IMR-90 (cell line): ENCODE data around the gene SLC7A6. TPM values are rescaled to one million over a fixed set of nuclear protein-coding genes. Genes with fewer than 3 reads are reported as not detected.

Source experiments
- ATAC-seq: fragments of 200-7000 bp; cut with Tn5 transposase; 2 replicates; pipeline ENCODE4 v1.9.1; 2020; ENCODE audit warnings: low read depth, mild to moderate bottlenecking, moderate library complexity
- BruUV-seq: library from RNA; stranded (reverse); fragments of 400-500 nt; replicated peaks from 2 replicates; lab custom pipeline; 2021; lab: Mats Ljungman, UMichigan
- CTCF ChIA-PET: fragments of 300-600 bp; formaldehyde crosslinking; extraction: SDS; loops from one replicate; lab custom pipeline; 2021; ENCODE audit warnings: antibody characterized with exemption; lab: Yijun Ruan, JAX
- POLR2A ChIA-PET: fragments of 300-600 bp; sonication (Branson Sonifier 250); formaldehyde crosslinking; loops from one replicate; lab custom pipeline; 2022; ENCODE audit warnings: antibody characterized with exemption; ENCODE audit not compliant: unreplicated experiment; lab: Charles Lee
- DNase-seq: peaks from one replicate; pipeline ENCODE4 v3.0.0; 2013
- H2AFZ ChIP-seq: replicated peaks from 2 replicates; pipeline ENCODE3; 2013; ENCODE audit warnings: low read length, mild to moderate bottlenecking; ENCODE audit not compliant: poor library complexity
- H2AK5ac ChIP-seq: 2 replicates; pipeline ENCODE4 v1.6.1; 2013; ENCODE audit warnings: low read depth, low read length, inconsistent platforms
- H2AK9ac ChIP-seq: replicated peaks from 2 replicates; pipeline ENCODE3; 2013; ENCODE audit warnings: mild to moderate bottlenecking, low read depth, low read length, moderate library complexity; ENCODE audit not compliant: poor library complexity
- H2BK120ac ChIP-seq: 2 replicates; pipeline ENCODE4 v1.6.1; 2013; ENCODE audit warnings: low read depth, low read length, inconsistent platforms
- H2BK15ac ChIP-seq: 3 replicates; pipeline ENCODE4 v1.6.1; 2013; ENCODE audit warnings: low read depth, low read length, inconsistent platforms
- H2BK20ac ChIP-seq: 2 replicates; pipeline ENCODE4 v1.6.1; 2013; ENCODE audit warnings: low read depth, mild to moderate bottlenecking, inconsistent platforms, low read length, moderate library complexity
- H2BK5ac ChIP-seq: 2 replicates; pipeline ENCODE4 v1.6.1; 2013; ENCODE audit warnings: mild to moderate bottlenecking, low read depth, low read length, inconsistent platforms; ENCODE audit not compliant: poor library complexity, severe bottlenecking
- H3K14ac ChIP-seq: replicated peaks from 2 replicates; pipeline ENCODE4 v1.6.1; 2013; ENCODE audit warnings: low read depth, low read length, inconsistent platforms
- H3K18ac ChIP-seq: 2 replicates; pipeline ENCODE4 v1.6.1; 2013; ENCODE audit warnings: low read depth, low read length, control low read depth
- H3K23ac ChIP-seq: 2 replicates; pipeline ENCODE4 v1.6.1; 2013; ENCODE audit warnings: low read depth, low read length, inconsistent platforms
- H3K27ac ChIP-seq: 2 replicates; pipeline ENCODE4 v1.5.1; 2013; ENCODE audit warnings: mild to moderate bottlenecking, control low read depth, low read length; ENCODE audit not compliant: insufficient read depth
- H3K27me3 ChIP-seq: 2 replicates; pipeline ENCODE4 v1.6.1; 2013; ENCODE audit warnings: low read length; ENCODE audit not compliant: control insufficient read depth, insufficient read depth
- H3K36me3 ChIP-seq: 2 replicates; pipeline ENCODE4 v1.6.1; 2013; ENCODE audit warnings: low read length, mixed read lengths; ENCODE audit not compliant: control insufficient read depth, insufficient read depth
- H3K4ac ChIP-seq: 2 replicates; pipeline ENCODE4 v1.6.1; 2013; ENCODE audit warnings: low read depth, low read length, inconsistent platforms
- H3K4me1 ChIP-seq: 2 replicates; pipeline ENCODE4 v1.6.1; 2013; ENCODE audit warnings: low read length, mixed read lengths; ENCODE audit not compliant: control insufficient read depth, insufficient read depth
- H3K4me2 ChIP-seq: 2 replicates; pipeline ENCODE4 v1.6.1; 2013; ENCODE audit warnings: low read depth, mild to moderate bottlenecking, control low read depth, low read length, moderate library complexity
- H3K4me3 ChIP-seq: 2 replicates; pipeline ENCODE4 v1.5.1; 2013; ENCODE audit warnings: low read depth, mild to moderate bottlenecking, control low read depth, low read length, moderate library complexity; ENCODE audit not compliant: insufficient read depth
- H3K56ac ChIP-seq: 2 replicates; pipeline ENCODE4 v1.6.1; 2013; ENCODE audit warnings: low read length, inconsistent platforms; ENCODE audit not compliant: insufficient read depth; ENCODE audit errors: extremely low read depth
- H3K79me1 ChIP-seq, 2 experiments: 2 replicates each; pipeline ENCODE4 v1.6.1; 2013; ENCODE audit warnings: low read length in 2 of 2, inconsistent platforms in 1 of 2, low read depth in 1 of 2
- H3K9ac ChIP-seq: 2 replicates; pipeline ENCODE4 v1.6.1; 2013; ENCODE audit warnings: low read depth, low read length, control low read depth
- H3K9me1 ChIP-seq: 2 replicates; pipeline ENCODE4 v1.6.1; 2013; ENCODE audit warnings: low read length, inconsistent platforms; ENCODE audit not compliant: insufficient read depth
- H3K9me3 ChIP-seq: 2 replicates; pipeline ENCODE4 v1.6.1; 2013; ENCODE audit warnings: low read length; ENCODE audit not compliant: control insufficient read depth, insufficient read depth
- H4K20me1 ChIP-seq: 2 replicates; pipeline ENCODE4 v1.6.1; 2013; ENCODE audit warnings: low read length, inconsistent platforms; ENCODE audit not compliant: insufficient read depth
- H4K5ac ChIP-seq: 2 replicates; pipeline ENCODE4 v1.6.1; 2013; ENCODE audit warnings: mild to moderate bottlenecking, low read depth, low read length, control low read depth
- H4K8ac ChIP-seq, 2 experiments: 2 replicates each; pipeline ENCODE4 v1.6.1; 2013; ENCODE audit warnings: low read depth in 2 of 2, low read length in 2 of 2, control low read depth in 1 of 2, inconsistent platforms in 1 of 2
- H4K91ac ChIP-seq: 2 replicates; pipeline ENCODE4 v1.6.1; 2013; ENCODE audit warnings: low read depth, low read length, inconsistent platforms; ENCODE audit not compliant: insufficient read depth
- BHLHE40 ChIP-seq: fragments of 150-350 bp; IDR thresholded peaks from 2 replicates; pipeline ENCODE4 v1.6.1; 2016; ENCODE audit warnings: mild to moderate bottlenecking, low read depth, low read length
- CEBPB ChIP-seq: IDR thresholded peaks from 2 replicates; pipeline ENCODE4 v1.6.1; 2012; ENCODE audit warnings: low read depth, low read length, improper control_type of control experiment
- CHD1 ChIP-seq: IDR thresholded peaks from 2 replicates; pipeline ENCODE4 v1.6.1; 2012; ENCODE audit warnings: low read depth, low read length, improper control_type of control experiment
- MAFK ChIP-seq: IDR thresholded peaks from 2 replicates; pipeline ENCODE4 v1.6.1; 2012; ENCODE audit warnings: low read depth, low read length, improper control_type of control experiment
- NFE2L2 ChIP-seq: fragments of 150-350 bp; IDR thresholded peaks from 2 replicates; pipeline ENCODE4 v1.6.1; 2016; ENCODE audit warnings: low read depth, mild to moderate bottlenecking, low read length
- POLR2A ChIP-seq: IDR thresholded peaks from 2 replicates; pipeline ENCODE4 v1.6.1; 2012; ENCODE audit warnings: mild to moderate bottlenecking, low read depth, low read length
- RCOR1 ChIP-seq: IDR thresholded peaks from 2 replicates; pipeline ENCODE4 v1.6.1; 2012; ENCODE audit warnings: mild to moderate bottlenecking, low read length, improper control_type of control experiment; ENCODE audit not compliant: insufficient replicate concordance
- RFX5 ChIP-seq: IDR thresholded peaks from 2 replicates; pipeline ENCODE4 v1.8.0; 2012; ENCODE audit warnings: low read depth, mild to moderate bottlenecking, low read length, moderate library complexity
- SMC3 ChIP-seq: fragments of 150-350 bp; IDR thresholded peaks from 2 replicates; pipeline ENCODE4 v1.6.1; 2016; ENCODE audit warnings: low read depth, mild to moderate bottlenecking, antibody characterized with exemption, low read length, moderate library complexity
- USF2 ChIP-seq: fragments of 150-350 bp; IDR thresholded peaks from 2 replicates; pipeline ENCODE4 v1.6.1; 2017; ENCODE audit warnings: mild to moderate bottlenecking, antibody characterized with exemption, low read length, low read depth
- WGBS, 2 experiments: methylation state at CpG; one replicate each; pipeline versions ENCODE4 v1.1.5 to v1.1.7; 2013; ENCODE audit warnings: missing lambda C conversion rate in 2 of 2; ENCODE audit not compliant: insufficient read length in 1 of 2; ENCODE audit errors: extremely low coverage in 2 of 2; 5-methylcytosine and 5-hydroxymethylcytosine counted together
- dilution Hi-C: fragments of 300-500 bp; cut with HindIII; formaldehyde crosslinking; loops from one replicate; pipeline ENCODE4 v1.14.3; 2018; ENCODE audit warnings: low sequenced_read_pairs; ENCODE audit not compliant: unreplicated experiment
- in situ Hi-C: fragments of 300-500 bp; cut with MboI; formaldehyde crosslinking; loops from 3 replicates; pipeline ENCODE4 v1.14.3; 2019; ENCODE audit warnings: low sequenced_read_pairs, inconsistent platforms, mixed read lengths
- intact Hi-C: fragments of 100-400 bp; cut with micrococcal nuclease; formaldehyde crosslinking; loops from 2 replicates; pipeline ENCODE4 v1.10.0; 2022
- polyA plus RNA-seq, 3 experiments: library from polyadenylated mRNA; depleted of rRNA; stranded (reverse); fragments of >200 nt; gene quantifications; 2 replicates each; pipeline ENCODE4 v1.2.3, GENCODE V29; 2012; ENCODE audit warnings: low replicate concordance in 1 of 3
- total RNA-seq: library from RNA; depleted of rRNA; stranded (reverse); fragments of >200 nt; gene quantifications from 2 replicates; pipeline ENCODE4 v1.2.3, GENCODE V29; 2012
- TF ChIP-seq, protein P1 (sequence below): conservative IDR thresholded peaks from 2 replicates; pipeline ENCODE4 v1.5.1; 2012; ENCODE audit warnings: mild to moderate bottlenecking, low read depth, low read length, improper control_type of control experiment

The SLC7A6 gene
- total and polyA plus RNA-seq, 2 of the 4 experiments (the other 2 are of a cell fraction), result 29.4 to 36.1 TPM

DNA sequence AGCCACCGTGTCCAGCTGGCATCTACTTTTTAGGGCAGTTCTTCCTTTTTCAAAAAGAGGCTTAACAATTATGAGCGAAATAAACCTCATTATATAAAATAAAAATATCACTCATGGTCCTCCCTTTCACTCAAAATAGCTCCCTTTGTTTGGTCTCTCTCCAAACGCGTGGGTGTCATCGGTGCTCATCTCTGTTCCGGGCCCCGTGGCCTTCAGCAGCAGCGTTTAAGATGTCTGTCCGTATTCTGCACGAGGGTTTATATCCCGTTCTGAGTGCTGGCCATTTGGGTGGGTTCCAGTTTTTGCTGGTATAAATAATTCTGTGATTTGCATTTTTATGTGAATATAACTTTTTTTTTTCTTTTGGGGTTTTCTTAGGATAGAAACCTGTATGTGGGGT is 79.9 kb downstream of the SLC7A6 start:
- H3K27ac ChIP-seq, result no peak overlapping the region
- H3K9me1 ChIP-seq, result peaks cover 4% of the 10 kb centered on the region; the same call in 1 of the 2 replicates
- no peak overlapping the region for H2BK5ac ChIP-seq
- ChIA-PET POLR2A (no interaction called here), CTCF (interaction anchor here (0.8 to 1.5 kb wide), 2 partner anchors 15 to 18 kb away, joined by 3 to 5 read pairs; no protein-coding TSS in a partner anchor)
- no peak for ATAC-seq
- dilution Hi-C loops, result no loop called here
- in situ Hi-C loops, result no loop called here
- no peak overlapping the region for H3K4me3 ChIP-seq
- intact Hi-C loops, result no loop called here
- TF ChIP-seq RFX5 (no peak), BHLHE40 (no peak), MAFK (no peak), POLR2A (no peak), USF2 (no peak), CHD1 (no peak), SMC3 (no peak), CEBPB (no peak), RCOR1 (no peak), NFE2L2 (no peak)
- TF ChIP-seq, protein P1, sequence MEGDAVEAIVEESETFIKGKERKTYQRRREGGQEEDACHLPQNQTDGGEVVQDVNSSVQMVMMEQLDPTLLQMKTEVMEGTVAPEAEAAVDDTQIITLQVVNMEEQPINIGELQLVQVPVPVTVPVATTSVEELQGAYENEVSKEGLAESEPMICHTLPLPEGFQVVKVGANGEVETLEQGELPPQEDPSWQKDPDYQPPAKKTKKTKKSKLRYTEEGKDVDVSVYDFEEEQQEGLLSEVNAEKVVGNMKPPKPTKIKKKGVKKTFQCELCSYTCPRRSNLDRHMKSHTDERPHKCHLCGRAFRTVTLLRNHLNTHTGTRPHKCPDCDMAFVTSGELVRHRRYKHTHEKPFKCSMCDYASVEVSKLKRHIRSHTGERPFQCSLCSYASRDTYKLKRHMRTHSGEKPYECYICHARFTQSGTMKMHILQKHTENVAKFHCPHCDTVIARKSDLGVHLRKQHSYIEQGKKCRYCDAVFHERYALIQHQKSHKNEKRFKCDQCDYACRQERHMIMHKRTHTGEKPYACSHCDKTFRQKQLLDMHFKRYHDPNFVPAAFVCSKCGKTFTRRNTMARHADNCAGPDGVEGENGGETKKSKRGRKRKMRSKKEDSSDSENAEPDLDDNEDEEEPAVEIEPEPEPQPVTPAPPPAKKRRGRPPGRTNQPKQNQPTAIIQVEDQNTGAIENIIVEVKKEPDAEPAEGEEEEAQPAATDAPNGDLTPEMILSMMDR, result no peak
- no peaks in the 10 kb centered on the region for H3K27me3 ChIP-seq
- no peaks in the 10 kb centered on the region for H3K9me3 ChIP-seq
- no peak for DNase-seq
- no peak overlapping the region for H4K8ac ChIP-seq
- no peaks in the 10 kb centered on the region for H3K79me1 ChIP-seq
- no peaks in the 10 kb centered on the region for H4K20me1 ChIP-seq
- H2BK15ac ChIP-seq, result no peak overlapping the region
- H2AK5ac ChIP-seq, result no peak overlapping the region
- H2BK20ac ChIP-seq, result no peak overlapping the region
- H3K18ac ChIP-seq, result no peak overlapping the region
- H3K23ac ChIP-seq, result no peak overlapping the region
- no peak overlapping the region for H4K91ac ChIP-seq
- H3K4ac ChIP-seq, result no peak overlapping the region
- no peak overlapping the region for H3K14ac ChIP-seq
- WGBS, 2 experiments, result no CpG with 5 or more reads among the region's 11 CpGs
- H3K4me1 ChIP-seq, result no peaks in the 10 kb centered on the region
- no peak overlapping the region for H3K9ac ChIP-seq
- H3K56ac ChIP-seq, result no peak overlapping the region
- no peak overlapping the region for H4K5ac ChIP-seq
- peaks cover 63% of the 10 kb centered on the region for H3K36me3 ChIP-seq
- H2BK120ac ChIP-seq, result no peak overlapping the region
- no TSS peak for BruUV-seq
- H2AK9ac ChIP-seq, result no peak overlapping the region
- no peak overlapping the region for H3K4me2 ChIP-seq
- no peak overlapping the region for H2AFZ ChIP-seq
